ENCODE results near the gene PGAP6.
"Not testable (repeated sequence)": the region's sequence is repeated elsewhere in the genome, so short reads cannot be mapped to it uniquely, and the experiment has no call there.

DNA sequence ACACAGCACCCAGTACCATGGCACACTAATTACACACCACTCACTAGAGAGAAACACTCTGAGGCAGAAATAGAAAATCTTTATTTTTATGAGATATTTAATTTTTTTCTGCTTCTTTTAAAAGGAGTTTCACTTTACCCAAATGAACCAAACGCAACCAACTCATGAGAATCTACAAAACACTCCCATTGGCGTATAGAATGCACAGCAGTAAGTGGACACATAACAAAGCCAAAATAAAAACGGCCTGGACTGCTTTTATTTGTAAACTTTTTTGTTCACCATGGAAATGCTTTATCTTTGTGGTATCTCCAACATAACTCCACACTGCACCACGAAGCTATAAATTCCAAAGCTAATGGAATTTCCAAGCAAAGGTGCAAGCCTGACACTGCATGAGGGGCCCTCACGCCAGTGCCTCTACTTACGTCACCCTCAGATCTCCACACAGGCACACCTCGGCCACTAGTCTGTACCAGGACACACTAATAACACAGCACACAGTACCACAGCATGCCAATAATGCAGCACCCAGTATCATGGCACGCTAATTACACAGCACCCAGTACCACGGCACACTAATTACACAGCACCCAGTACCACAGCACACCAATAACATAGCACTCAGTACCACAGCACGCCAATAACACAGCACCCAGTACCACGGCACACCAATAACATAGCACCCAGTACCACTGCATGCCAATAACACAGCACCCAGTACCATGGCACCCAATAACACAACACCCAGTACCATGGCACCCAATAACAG is 46.7 kb downstream of the PGAP6 start:
- TF ChIP-seq POLR2A, POLR2AphosphoS5, TAF1 (IDR thresholded peaks at IDR 0.05; ENCODE audit: low read depth, low read length): not testable (repeated sequence)

All from GM12891 (cell line).